NCI-H2081 (cell line): ENCODE data around the gene AQP6.

Experiments used
- DNase-seq, 2 experiments: peaks; one replicate each; lab custom pipeline; 2025; lab: John Stamatoyannopoulos, UW

AQP6 gene, protein sequence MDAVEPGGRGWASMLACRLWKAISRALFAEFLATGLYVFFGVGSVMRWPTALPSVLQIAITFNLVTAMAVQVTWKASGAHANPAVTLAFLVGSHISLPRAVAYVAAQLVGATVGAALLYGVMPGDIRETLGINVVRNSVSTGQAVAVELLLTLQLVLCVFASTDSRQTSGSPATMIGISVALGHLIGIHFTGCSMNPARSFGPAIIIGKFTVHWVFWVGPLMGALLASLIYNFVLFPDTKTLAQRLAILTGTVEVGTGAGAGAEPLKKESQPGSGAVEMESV

DNA sequence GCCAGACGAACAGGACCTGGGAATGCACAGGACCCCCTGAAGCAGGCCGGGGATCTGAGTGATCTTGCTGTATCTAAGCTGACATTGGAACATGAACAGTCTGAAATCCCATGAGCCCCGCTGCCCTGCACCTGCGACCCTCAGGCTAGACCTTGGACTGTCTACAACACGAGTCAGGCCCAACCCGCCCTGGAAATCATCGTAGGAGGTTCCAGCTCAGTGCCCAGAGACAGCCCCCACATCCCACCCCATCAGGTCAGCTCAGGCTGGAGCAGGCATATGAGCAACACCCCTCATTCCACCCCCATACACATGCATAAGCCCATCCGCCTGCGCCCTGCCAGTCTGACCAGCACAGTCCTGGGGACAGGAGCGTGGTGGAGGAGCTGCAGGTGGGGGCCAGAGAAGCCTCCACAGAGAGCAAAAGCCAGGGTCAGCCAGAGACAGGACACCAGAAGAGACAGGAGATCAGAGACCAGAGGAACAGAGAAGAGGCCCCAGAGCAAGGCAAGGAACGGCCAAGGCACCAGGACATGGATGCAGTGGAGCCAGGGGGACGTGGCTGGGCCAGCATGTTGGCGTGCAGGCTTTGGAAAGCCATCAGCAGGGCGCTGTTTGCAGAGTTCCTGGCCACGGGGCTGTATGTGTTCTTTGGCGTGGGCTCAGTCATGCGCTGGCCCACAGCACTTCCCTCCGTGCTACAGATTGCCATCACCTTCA is at the start of gene AQP6:
Gene AQP6 (plus strand): TSS at position 307 of the 720 bp plus-strand sequence. CDS start 227 bp downstream, at position 534.
- no peak for DNase-seq

DNA sequence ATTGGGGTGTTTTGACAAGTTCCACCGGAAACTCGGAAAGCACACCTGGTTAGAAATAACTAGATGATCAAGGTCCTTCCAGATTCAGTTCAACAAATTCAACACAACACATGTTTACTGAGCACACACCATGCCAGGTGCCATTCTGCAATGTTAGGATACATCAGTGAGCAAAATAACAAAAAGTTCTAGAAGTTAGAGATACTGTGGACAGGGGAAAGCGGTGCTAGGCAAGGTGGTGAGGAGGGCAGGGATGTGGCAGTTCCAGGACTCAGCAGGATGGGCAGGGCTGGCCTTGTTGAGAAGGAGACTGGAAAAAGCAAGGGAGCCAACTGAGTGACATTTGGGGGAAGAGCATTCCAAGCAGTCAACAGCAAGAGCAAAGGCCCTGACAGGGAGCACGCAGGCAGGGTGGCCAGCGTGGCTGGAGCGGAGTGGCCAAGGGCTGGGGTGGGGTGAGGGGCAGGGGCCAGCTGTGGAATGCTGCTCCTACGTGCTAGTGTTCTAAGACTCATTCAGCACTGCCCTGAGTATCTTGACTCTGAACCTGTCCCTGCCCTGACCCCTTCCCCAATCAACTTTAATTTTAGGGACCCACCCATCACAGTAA is 49.6 kb upstream of the AQP6 start:
- DNase-seq = no peak

DNA sequence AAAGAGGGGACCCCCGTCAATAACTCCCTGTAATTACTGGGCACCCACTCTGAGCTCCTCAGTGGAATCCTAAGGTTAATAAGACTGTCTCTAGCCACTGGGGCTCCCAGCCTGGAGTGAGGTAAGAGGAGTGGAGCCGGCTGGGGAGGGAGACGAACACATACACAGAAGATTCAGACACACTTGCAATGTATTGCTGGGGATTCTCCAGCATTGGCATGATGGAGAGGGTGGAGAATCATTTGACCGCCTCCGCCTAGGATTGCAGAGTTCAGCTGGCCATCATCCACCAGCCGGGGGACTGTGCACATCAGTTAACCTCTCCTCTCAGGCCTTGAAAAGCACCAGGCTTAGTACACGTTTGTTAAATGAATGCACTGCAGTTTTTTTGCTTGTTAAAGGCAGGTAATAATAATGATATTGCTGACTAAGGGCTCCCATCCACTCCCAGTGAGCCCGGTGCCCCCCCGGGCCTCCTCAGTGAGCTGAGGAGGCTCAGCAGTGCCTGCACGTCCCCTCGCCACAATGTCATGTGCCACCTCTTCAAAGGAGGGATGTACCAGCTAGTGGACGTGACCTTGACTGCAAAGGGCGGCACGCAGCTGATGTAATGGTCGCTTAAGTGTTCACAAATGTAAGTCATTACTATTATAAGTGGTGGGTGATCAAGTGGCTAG is 48.7 kb upstream of the AQP6 start:
- DNase-seq = no peak

DNA sequence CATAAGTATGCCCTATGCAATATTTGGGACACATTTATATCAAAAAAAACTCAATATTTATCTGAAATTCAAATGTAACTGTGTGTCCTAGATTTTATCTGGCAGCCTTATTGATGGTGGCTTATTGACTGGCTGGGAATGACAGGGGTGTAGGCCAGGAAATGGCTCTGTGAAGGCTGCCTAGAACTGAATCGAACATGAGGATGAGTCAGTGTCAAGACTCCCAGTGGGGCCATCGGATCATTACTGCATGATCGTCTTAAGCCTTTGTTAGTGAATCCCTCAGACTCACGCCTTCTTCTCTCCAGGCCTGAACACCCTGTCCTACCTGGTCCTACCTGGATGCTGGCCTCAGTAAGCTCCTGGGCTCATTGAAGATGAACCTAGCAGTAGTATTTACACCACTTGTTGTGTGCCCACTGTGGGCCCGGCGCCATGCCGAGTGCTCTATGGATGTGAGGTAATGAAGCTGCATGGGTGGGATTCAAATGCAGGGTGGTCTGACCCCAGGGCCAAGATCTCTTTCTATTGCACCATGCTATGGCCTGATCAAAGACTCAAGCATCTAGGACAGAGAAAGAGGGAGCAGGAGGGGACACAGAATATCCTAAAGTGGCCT is 48.0 kb upstream of the AQP6 start:
- DNase-seq = no peak

DNA sequence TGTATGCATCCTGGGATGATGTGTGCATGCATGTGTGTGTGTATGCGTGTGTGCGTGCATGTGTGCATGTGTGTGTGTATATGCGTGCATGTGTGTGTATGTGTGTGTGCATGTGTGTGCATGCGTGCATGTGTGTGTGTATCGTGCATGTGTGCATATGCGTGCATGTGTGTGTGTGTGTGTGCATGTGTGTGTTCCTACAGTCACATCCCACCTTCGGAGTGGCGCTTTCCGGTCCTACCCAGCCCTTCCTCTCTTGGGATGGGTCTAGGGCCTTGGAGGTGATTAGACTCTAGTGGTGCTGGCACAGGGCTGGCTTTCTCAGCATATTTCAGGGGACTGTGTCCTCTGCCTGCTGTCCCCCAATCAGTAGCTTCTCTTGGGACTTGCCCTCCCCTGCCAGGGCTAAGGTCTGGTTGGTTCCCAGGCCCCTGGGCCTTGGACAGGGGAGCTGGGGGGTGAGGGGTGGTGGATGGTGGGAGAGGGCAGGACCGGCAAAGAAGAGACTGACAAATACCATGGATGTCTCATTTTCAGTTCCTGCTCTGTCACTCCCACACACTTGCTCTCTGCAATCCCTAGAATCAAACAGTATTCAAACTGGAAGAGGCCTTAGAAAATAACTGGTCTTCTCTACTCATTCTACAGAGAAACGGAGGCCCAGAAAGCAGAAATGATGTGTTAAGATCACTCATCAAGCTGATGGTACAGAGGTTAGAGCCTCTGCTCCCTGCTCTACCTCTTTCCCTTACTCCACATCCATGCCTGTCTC is 47.1 kb upstream of the AQP6 start:
- DNase-seq = no peak

DNA sequence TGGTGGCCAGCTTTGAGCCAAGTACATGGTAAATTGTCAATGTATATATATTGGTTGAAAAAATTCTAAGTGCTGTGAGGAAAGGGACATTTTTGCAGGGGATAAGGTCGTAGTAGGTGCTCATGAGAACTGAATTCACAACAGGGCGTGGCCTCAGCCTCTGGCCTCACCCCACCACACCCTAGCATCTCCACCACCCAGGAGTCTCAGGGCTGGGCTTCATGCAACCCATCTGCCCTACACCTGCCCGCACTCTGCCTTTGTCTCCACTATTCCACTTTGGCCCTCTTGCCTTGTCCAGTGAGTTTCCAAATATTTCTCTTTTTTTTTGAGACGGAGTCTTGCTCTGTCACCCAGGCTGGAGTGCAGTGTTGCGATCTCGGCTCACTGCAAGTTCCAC is 44.3 kb upstream of the AQP6 start:
- DNase-seq = no peak

DNA sequence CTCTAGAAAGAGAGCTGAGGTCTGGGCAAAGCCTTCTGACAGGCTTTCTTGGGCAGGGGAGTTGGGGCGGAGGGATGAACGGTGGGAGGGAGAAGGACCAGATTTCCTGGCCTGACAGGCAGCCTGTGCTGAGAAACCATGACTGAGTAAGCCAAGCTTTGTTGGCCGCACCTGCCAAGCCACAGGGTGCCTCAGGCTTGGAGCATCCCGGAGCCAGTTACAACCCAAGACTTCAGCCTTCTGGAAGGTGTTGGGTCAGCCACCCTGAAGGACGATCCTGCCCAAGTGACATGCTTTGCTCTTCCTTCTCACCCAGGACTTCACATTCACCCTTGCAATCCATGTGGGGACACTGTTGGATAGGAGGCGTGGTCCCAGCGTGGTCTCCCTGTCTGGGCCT is 43.2 kb upstream of the AQP6 start:
- no peak for DNase-seq

DNA sequence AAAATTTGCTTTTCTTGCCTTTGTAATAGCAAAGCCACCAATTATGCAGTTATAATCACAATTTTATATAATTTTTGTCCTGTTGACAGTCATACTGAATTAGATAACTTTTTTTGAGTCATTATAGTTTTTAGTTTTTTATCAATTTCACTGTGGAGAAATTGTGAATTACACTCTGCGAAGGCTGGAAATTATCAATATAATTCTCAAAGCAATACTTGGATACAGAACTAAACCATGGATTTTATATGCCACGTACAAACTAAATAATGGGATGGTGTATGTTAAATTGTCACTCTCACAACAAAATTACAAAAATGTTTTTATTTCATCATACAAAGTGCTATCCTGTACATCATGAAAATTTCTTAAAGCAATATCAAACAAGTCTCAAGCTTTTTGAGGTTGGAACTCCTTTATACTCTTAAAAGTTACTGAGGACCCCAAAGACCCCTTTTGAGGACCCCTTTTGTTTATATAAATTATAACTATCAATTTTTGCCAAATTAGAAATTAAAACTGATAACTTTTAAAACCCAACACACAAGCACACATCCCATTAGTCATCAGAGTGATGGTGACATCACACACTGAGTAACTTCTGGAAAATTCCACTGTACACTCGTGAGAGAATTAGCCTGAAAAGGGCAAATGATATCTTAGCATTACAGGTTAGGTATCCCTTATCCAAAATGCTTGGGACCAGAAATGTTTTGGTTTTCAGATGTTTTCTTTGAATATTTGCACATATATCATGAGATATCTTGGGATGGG is 42.0 kb upstream of the AQP6 start:
- no peak for DNase-seq

DNA sequence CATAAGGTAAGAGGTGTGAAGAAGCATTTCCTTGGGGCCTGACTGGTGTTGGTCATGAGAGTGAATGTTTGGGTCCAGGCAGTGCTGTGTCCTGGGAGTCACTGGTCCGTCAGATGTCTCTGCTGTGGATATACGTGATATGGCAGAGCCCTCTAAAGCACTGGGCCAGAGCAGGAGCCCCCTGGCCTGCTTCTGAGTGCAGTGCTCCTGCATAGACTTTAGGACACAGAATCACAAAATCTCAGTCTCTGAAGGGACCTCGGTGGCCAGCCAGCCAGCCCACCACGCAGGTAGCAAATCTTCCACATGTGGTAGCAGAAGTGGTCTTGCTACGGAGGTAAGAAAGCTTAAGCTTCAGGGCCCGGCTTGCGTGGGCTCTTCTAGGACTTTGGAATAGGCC is 40.7 kb upstream of the AQP6 start:
- no peak for DNase-seq

DNA sequence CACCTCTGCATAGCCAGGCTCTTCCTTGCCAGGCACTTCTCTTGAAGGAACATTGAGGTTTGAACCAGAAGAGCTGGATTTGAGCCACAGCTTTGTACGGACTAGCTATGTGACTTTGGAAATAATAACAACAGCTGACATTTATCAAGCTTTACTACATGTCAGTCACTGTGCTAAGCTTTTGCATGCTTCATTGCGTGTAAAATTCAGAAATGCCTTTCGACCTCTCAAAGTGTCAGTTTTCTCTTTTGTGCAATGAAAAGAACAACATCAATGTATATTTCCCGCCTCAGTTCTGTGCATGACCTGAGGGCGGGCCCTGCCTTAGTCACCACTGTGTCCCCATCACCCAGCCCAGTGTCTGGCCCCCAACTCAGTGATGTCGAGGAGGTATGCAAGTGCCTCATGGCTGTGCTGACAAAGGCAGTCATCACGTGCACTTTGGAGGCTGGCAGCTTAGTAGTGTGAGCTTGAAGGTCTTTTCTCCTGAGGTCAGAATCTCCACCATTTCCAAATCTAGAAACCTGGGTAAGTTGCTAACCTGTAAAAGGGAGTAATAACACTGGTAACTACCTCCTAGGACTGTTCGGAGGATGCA is 40.1 kb upstream of the AQP6 start:
- DNase-seq = no peak

DNA sequence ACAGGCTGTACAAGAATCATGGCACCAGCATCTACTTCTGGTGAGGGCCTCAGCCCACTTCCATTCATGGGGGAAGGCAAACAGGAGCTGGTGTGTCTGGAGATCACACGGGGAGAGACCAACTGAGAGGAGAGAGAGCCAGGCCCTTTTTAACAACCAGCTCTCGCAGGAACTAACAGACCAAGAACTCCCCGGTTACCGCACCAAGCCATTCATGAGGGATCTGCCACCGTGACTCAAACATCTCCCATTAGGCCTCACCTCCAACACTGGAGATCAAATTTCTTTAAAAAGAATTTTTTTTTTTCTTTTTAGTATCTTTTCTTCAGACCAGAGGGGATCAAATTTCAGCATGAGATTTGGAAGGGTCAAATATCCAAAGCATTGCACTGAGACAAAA is 39.0 kb upstream of the AQP6 start:
- no peak for DNase-seq

DNA sequence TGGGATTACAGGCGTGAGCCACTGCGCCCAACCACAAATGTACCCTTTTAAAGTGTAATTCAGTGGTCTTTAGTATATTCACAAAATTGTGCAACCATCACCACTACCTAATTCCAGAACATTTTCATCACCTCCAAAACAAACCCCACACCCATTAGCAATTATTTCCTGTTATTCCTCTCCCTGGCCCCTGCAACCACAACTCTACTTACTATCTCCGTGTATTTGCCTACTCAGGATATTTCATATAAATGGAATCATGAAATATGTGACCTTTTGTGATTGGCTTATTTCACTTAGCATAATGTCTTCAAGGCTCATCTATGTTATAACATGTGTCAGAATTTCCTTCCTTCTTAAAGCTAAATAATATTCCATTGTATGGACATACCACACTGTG is 38.2 kb upstream of the AQP6 start:
- no peak for DNase-seq

DNA sequence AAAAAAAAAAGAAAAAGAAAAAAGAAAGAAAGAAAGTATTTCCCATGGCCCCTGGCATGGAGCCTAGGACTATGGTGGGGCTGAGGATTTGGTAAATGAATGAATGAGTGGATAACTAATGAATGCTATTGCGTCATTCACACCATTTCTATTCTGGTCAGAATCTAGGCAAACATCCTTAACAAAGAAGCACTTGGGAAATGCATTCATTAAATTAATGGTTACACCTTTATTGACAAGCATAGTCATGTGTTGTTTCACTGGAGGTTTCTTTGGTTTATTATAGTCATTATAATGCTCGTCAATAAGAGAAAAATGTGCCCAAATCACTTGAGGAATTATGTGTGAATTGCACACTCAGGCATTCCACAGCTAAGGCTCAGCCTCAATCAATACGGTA is 35.8 kb upstream of the AQP6 start:
- no peak for DNase-seq

DNA sequence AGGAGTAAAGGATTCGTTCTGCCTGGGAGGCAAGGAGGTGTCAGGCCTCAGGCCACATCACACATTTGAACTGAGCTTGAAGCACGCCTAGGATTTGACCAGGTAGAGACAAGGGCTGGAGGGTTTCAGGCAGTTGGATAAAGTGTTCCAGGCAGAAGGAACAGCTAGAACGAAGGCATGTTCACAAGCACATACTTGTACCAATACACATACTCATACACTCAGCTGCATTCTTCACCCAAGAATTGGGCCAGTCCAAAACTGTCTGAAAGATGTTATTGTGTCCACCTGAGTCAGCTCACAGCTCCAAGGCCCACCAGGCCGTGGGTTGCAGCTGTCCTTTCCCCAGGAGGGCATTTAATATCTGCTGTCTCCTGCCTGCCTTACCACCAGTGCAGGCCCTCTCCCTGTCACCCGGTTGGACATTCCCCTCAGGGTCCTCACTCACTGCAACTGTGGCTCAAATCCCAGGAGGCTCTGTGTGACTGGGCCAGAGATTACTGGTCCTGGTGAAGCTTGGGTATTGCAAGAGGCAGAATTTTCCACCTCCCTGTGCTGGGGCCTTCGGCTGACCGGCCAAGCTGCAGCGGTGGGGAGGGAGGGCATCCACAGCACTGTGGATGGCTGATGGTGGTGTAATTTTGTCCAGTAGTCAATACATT is 35.0 kb upstream of the AQP6 start:
- no peak for DNase-seq

DNA sequence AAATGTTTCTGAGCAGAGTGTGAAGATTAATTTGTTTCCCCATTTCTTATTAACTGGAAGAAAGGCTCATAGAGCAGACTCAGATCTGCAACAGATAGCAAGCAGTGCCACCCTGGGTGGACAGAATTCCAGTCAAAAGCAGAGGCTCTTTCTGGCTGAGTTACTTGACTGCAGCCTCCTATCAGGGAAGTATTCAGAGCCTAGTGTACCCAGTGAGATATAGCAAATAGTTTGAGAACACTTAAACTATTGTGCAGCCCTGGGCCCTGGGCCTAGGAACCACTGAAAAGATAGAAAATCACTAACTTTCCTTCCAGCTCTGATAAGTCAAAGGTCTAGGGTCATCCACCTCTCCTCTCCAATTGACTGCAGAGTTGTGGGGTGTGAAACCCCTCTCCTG is 33.4 kb upstream of the AQP6 start:
- no peak for DNase-seq

DNA sequence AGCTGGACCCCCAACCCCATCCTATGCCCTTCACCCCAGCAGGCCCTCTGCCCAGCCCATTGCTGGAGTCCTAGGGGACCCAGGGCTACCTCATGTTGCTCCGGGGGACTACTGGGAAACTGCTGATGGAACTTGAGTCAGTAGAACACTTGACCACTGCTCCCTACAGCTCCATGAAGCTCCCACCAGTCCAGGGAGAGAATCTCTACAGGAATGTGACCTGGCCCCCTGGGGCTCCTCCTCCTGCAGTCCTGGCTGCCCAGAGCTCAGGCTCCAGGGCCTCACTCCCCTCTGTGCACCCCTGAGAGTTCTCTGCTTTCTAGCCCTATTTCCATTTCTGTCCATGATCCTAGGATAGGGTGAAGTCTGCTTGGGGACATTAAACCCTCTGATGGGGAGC is 33.0 kb upstream of the AQP6 start:
- DNase-seq = no peak

DNA sequence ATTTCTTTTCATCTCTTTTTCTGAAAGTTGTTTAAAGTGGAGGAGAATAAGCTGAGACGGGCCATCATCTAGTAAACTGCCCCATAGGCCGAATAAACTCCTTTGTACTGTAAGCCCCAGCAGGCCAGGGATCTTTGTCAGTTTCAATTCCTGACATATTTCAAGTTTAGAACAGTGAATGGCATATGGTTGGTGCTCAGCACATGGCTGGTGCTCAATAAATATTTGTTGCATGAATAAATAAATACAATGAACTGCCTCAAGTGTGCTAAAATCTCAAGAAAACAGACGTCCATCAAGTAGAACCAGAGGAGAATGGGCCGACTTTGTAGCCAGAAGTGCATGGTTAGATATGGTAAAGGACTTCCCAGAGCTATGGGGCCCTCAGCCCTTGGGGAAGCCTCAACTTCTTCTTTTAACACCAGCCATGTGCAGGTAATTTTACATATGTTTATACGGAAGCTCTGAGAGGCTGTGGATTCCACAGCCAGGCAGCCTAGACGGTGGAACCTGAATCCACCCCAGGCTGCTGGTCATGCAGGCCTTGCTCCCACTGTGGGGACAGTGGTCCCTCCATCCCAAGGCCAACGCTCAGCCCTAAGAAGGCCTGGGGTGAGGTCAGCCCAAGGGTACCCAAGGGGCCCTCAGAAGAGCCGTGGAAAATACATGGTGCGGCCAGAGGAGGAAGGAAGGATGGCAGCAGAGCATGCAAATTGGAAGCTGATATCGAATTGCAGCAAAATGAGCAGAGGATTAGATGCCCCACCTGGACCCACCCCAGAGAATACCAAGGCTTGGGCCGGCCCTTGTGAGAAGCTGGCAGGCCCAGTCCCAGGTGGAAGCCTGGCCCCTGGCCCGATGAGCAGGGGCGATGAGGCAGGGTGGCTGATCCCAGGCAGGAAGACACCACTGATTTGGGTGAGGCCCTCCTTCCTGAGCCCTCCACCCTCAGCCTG is 30.9 kb upstream of the AQP6 start:
- no peak for DNase-seq

DNA sequence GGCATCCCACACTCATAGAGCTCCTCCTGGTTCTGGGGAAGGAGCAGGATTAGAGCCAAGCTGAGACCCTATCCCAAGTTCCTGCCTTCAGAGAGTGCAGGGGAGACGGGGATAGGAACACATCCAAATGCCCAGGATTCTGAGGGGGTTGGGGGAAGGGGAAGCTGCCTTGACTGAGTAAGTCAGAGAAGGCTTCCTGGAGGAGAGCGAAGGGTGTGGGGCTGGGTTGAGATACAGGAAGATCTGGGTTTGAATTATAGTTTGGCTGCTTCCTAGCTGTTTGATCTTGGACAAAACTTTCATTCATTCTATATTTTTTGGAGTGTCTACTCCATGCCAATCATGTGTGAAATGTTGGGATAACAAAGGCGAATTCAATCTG is 30.2 kb upstream of the AQP6 start:
- DNase-seq = no peak
